Right atrium auricular region (tissue), 2 donors: ENCODE measurements around the gene NEK10. TPM values are rescaled to one million over a fixed set of nuclear protein-coding genes. Genes with fewer than 3 reads are reported as not detected.

Experiments used
- DNase-seq: peaks from one replicate; pipeline ENCODE4 v3.0.0-alpha.2; 2019; ENCODE audit warnings: low spot score
- H3K27ac ChIP-seq, 2 donors: fragments of 200-600 bp; sonication (generic); 1 replicate in 1 of 2; 2 replicates in 1 of 2; pipeline ENCODE4 v1.5.1; 2016 to 2019
- H3K27me3 ChIP-seq, 2 donors: fragments of 200-600 bp; sonication (generic); one replicate each; pipeline versions ENCODE4 v1.5.1 to v1.6.0; 2017 to 2019
- H3K36me3 ChIP-seq: fragments of 200-600 bp; sonication (generic); one replicate; pipeline ENCODE4 v1.5.1; 2016
- H3K4me1 ChIP-seq, 2 donors: fragments of 200-600 bp; sonication (generic); one replicate each; pipeline versions ENCODE4 v1.5.1 to v1.6.0; 2017 to 2019
- H3K4me3 ChIP-seq, 2 donors: fragments of 200-600 bp; sonication (generic); 1 replicate in 1 of 2; 2 replicates in 1 of 2; pipeline ENCODE4 v1.5.1; 2017 to 2019; ENCODE audit warnings: mild to moderate bottlenecking in 1 of 2, moderate library complexity in 1 of 2
- H3K9me3 ChIP-seq, 2 donors: fragments of 200-600 bp; sonication (generic); one replicate each; pipeline ENCODE4 v1.5.1; 2019
- total RNA-seq, 2 donors: library from RNA; depleted of rRNA; stranded (reverse); fragments of >200 nt; gene quantifications; one replicate each; pipeline ENCODE4 v1.1.0, GENCODE V29; 2016
- TF ChIP-seq, protein P1 (sequence below), 2 donors: fragments of 200-600 bp; sonication (generic); IDR thresholded peaks; one replicate each; pipeline ENCODE4 v1.5.1; 2019; ENCODE audit warnings: antibody characterized with exemption in 2 of 2

Gene NEK10
- total RNA-seq, 2 donors from 2014 or later: 10.3 to 18.3 TPM

DNA sequence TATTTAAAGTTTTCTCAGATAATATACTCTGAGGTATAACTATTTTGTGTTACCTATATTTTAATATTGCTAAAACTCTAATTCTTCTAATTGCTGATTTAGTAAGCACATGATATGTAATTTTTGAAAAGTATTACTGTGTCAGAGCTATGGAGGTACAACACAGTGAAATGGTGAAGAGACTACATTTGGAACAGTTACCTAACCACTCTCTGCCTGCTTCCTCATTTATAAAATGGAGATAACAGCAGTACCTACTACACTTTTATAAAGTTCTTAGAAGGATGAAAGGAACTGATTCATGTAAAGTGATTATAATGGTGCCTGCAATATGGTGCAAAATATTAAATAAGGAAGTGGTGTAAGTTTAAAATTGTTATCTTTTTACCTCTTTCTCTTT lies 16.3 kb upstream of the NEK10 start:
- no peaks in the 10 kb centered on the region for H3K9me3 ChIP-seq
- no peak overlapping the region for H3K4me3 ChIP-seq
- TF ChIP-seq, protein P1, sequence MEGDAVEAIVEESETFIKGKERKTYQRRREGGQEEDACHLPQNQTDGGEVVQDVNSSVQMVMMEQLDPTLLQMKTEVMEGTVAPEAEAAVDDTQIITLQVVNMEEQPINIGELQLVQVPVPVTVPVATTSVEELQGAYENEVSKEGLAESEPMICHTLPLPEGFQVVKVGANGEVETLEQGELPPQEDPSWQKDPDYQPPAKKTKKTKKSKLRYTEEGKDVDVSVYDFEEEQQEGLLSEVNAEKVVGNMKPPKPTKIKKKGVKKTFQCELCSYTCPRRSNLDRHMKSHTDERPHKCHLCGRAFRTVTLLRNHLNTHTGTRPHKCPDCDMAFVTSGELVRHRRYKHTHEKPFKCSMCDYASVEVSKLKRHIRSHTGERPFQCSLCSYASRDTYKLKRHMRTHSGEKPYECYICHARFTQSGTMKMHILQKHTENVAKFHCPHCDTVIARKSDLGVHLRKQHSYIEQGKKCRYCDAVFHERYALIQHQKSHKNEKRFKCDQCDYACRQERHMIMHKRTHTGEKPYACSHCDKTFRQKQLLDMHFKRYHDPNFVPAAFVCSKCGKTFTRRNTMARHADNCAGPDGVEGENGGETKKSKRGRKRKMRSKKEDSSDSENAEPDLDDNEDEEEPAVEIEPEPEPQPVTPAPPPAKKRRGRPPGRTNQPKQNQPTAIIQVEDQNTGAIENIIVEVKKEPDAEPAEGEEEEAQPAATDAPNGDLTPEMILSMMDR (IDR thresholded peaks at IDR 0.05): no peak
- no peaks in the 10 kb centered on the region for H3K4me1 ChIP-seq
- DNase-seq: no peak
- H3K36me3 ChIP-seq: peaks cover 42% of the 10 kb centered on the region
- no peaks in the 10 kb centered on the region for H3K27me3 ChIP-seq
- H3K27ac ChIP-seq: no peak overlapping the region

DNA sequence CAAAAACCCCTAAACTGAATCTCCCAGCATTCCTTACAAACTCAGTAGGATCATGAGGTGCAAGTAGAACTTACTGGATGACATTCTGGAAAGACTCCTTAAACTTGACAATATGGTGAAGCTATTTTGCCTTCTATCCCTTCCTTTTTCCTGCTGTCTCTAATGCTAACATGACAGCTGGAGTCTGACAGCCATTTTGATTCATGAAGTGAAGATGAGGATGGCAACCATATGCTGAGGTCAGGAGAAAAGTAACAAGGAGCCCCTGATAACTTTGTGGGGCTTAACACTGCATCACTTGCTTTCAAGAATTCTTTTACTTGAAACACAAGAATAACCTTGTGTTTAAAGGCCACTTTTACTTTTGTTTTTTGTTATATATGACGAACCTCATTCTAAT lies 15.0 kb upstream of the NEK10 start:
- Histone ChIP-seq H3K36me3 (peaks cover 37% of the 10 kb centered on the region), H3K4me3 (no peak overlapping the region), H3K27me3 (no peaks in the 10 kb centered on the region), H3K4me1 (no peaks in the 10 kb centered on the region), H3K27ac (no peak overlapping the region), H3K9me3 (no peaks in the 10 kb centered on the region)
- TF ChIP-seq, protein P1 (IDR thresholded peaks at IDR 0.05): no peak
- DNase-seq: no peak

DNA sequence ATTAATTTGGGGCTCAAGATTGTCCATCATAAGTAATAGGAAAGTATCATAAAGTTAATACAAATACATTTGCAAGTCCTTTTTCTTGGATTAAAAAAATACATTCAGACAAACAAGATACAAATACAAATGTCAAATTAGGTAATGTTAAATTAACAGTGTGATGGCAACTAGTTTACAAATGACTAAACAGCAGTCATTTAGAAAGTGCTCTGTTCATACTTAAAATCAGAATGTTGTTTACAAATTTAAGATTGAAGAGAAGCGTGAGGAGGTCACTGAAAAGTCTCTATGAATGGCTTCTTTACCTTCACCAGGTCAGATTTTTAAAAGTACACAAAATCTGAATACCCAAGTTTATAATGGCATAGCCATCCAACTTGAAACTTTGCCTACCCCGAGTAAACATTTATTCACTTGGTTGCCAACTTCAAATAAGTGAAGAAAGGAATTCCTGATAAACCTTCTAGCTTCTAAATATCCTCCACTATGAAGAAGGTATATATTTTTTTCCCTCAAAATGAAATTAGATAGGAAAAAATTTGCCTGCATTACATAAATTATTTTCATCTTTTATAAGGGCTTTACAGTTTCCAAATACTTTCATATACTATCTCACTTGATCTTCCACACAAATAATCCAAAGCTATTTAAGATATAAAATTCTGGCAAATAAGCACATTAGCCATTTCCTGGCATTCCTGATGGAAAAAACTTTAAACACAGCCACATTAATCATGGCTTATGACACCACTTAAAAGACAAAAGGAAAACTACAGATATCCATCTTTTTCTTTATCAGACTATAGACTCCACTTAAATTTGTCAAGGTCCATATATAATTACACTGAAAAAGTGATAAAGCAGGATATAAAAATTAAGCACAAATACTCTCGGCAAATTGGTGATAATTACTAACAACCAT lies 11.5 kb upstream of the NEK10 start:
- Histone ChIP-seq H3K9me3 (no peaks in the 10 kb centered on the region), H3K27me3 (no peaks in the 10 kb centered on the region), H3K36me3 (peaks cover 27% of the 10 kb centered on the region), H3K4me3 (no peak overlapping the region), H3K27ac (no peak overlapping the region), H3K4me1 (no peaks in the 10 kb centered on the region)
- no peak for DNase-seq
- TF ChIP-seq, protein P1 (IDR thresholded peaks at IDR 0.05): no peak

DNA sequence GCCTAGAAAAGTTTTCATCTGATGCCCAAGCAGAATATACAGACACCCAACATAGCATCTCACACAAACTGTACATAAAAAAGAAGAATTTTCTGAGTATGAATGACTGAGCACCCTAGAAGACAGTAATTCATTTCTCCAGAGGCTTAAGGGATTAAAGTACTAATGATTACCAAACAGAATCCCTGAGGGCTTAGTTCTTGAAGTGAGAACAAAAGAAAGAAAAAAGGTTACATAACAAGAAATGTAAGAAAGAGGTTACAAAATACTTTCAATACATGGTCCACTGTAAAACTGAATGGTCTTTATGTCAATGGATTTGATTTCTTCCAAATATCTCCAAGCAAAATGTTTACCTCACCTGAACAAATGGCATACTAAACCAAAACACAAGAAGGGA lies 9.1 kb upstream of the NEK10 start:
- TF ChIP-seq, protein P1 (IDR thresholded peaks at IDR 0.05): no peak
- no peak overlapping the region for H3K4me3 ChIP-seq
- H3K27me3 ChIP-seq: no peaks in the 10 kb centered on the region
- no peak overlapping the region for H3K27ac ChIP-seq
- no peaks in the 10 kb centered on the region for H3K9me3 ChIP-seq
- DNase-seq: no peak
- peaks cover 10% of the 10 kb centered on the region for H3K36me3 ChIP-seq
- no peaks in the 10 kb centered on the region for H3K4me1 ChIP-seq

DNA sequence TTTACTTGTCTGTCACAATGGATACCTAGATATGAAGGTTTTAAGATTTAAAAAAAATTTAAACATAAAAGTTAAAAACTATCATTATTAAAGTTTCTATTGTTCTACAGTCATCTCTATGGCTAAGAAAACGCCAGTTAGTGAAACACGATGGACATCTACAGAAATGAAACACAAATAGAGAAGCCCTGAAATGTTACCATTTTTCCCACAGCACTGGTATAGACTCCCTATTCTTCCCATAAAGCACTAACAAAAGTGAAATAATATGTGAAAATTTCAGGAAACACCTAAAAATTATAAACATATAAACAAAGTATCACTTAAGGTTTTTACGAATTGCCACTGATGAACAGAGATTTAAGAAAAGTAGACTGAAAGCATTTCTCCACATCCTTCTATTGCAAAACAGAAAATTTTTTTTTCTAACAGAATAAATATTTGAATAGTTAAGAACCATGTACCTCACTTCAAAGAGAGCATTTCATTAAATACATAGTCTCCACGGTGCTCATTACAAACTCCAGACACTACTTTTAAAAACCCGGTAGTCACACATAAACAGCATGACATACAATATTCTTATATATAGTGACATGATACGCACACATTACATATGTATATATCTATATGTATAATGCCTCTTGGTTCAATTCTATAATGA lies 7.1 kb upstream of the NEK10 start:
- no peak overlapping the region for H3K27ac ChIP-seq
- TF ChIP-seq, protein P1 (IDR thresholded peaks at IDR 0.05): no peak
- H3K4me1 ChIP-seq: no peaks in the 10 kb centered on the region
- H3K9me3 ChIP-seq: no peaks in the 10 kb centered on the region
- H3K27me3 ChIP-seq: no peaks in the 10 kb centered on the region
- peaks cover 4% of the 10 kb centered on the region for H3K36me3 ChIP-seq
- H3K4me3 ChIP-seq: no peak overlapping the region
- no peak for DNase-seq
